HG02973 (cell line): Measurements from ENCODE around the gene GDF7.

Experiments
- ATAC-seq: cut with Tn5 transposase; IDR thresholded peaks from one replicate; pipeline ENCODE4 v1.9.1; 2021; ENCODE audit warnings: moderate library complexity; ENCODE audit not compliant: unreplicated experiment

Gene GDF7

DNA sequence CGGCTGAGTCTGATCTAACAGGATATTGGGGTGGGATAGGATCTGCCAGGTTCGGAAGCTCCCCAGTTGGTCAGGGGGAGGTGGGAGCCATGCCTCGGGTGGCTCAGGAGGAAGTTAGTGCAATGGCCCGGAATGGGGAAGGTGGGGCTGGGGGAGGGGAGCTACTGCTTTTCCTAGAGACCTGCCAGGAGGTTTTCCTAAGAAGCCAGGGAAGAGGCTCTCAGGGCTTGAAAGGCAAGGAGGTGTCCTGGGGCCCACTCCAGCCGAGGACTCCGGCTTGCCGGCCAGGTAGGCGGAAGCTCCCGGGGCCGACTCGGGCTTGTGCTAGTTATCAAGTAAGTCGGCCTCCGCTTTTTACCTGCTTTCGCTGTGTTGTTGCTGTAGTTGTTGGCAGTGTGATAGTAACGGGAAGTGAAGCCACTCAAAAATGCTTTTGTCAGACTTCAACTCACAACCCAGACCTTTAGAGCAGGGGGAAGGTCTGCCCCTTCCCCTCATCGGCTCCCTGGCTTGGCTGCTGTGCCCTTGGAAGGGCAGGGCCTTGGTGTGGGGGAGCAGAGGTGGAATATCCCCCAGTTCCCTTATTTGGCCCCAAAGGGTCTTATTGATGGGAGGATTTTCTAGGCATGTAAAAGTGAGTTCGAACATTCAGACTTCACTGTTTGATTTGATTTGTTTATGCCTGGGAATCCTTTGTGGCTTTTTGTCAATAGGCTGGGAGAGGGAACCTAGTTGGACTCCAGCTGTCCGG is 5.4 kb downstream of the GDF7 start:
- ATAC-seq, result no peak

DNA sequence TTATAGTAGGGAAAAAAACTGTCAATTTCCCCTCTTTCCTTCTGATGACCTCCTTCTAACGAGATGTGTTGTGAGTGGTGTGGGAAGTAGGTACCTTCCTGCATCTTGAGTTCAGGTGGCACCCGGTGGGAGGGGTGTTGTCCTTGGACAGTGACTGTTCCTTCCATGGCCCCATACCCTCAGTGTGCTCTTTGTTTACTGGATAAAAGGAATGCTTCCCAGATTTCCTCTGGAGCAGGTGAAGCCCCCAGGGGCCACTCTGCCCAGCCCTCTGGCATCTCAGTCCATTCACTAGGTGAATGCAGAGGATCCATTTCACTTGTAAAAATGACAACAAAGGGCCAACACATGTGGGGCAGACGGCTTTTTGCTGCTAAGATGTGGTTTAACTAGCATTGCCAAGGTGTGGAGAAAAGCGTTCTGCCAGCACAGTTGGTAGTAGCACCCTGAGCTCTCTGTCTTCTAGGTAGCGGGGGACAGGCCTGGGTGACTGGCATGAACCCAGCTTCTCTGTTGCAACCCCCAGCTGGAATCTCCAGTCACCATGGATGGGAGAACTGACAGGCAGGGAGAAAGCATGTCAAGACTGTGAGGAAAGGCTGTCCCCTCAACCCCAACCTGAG is 6.9 kb downstream of the GDF7 start:
- ATAC-seq, result no peak

DNA sequence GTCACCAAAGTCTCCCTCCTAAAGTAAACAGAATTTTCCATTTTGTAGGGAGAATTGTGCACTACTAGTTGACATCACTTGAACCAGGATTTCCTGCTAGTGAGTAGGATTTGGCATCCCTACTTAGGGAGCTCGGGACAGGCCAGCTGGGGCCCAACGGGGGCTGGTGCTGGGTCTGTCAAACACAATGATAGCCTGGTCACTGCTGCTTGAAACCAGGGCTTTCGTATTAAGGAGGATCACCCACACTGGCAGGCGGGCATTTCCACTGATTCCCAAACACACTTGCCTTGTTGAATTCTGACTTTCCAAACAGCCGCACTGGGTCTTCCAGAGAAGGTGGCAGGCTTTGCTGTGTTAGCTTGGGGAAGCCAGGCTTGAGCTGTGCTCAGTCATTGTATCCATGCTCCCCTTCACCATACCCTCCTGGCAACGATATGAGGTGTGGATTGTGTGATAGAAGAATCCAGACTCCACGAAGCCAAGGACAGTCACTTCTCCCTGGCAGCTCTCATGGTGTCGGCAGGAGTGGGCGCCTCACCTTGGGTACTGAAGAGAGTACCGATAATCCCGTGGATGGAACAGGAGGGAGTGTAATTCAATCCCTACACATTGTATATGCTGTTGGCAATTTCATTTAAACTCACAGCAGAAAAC is 7.5 kb downstream of the GDF7 start:
- no peak for ATAC-seq

DNA sequence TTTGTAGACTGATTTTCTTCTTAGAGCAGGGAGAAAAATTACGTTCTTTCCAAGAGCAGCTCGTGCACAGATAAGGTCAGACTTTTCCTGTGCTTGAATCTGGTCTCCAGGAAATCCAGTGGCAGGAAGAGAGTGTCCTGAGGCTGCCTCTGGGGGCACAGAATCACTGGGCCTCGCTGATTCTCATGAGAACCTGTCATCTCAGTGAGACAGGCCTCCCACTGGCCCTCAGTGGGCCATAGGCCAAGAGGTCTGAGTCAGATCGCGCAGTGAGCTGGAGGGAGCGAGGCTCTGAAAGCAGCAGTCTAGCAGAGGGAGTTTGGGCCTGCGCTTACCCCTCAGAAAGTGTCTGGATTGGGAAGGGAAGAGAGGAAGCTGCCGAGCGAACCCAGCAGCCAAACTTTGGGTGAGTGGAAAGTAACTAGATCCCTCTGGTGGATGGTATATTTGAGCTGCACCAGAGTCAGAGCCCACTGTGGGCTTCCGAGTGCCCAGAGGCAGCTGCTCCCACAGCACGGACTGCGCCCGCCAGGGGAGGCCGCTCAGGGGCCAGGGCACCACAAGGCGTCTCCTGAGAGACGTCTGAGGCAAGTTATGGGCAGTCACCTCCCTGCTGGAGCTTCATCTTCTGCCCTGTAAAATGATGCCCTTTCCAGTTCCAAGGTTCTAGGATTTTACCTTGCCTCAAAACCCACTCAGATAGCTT is 8.2 kb downstream of the GDF7 start:
- ATAC-seq, result no peak

DNA sequence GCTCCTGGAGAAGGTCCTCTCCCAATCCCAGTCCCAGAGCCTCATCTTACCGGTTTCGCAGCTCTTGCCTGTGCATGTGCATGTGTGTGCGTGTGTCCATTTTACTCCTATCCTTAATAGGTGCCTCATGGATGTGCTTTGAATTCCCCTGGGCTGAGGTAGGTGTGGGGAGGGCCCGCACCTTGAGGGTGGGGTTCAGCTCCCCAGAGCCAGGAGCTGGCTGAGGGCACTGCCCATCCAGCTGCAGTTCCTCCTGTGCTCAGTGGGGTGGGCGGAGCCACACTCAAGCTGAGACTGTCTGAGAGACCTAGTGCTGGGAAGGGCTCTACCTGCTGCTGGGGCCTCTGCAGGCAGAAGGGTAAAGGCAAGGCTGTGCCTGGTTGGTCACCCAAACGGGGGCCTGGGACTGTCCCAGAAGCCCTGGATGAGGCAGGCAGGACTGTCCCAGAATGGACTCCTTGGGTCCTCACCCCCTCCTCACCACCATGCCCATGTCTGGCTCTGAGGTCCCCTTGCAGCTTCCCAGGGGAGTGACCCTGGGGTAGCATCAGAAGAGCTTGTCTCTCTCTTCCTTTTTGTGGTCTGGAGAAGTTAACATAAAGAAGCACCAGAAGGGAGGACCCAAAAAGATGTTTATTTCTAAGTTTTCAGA is 8.9 kb downstream of the GDF7 start:
- no peak for ATAC-seq

DNA sequence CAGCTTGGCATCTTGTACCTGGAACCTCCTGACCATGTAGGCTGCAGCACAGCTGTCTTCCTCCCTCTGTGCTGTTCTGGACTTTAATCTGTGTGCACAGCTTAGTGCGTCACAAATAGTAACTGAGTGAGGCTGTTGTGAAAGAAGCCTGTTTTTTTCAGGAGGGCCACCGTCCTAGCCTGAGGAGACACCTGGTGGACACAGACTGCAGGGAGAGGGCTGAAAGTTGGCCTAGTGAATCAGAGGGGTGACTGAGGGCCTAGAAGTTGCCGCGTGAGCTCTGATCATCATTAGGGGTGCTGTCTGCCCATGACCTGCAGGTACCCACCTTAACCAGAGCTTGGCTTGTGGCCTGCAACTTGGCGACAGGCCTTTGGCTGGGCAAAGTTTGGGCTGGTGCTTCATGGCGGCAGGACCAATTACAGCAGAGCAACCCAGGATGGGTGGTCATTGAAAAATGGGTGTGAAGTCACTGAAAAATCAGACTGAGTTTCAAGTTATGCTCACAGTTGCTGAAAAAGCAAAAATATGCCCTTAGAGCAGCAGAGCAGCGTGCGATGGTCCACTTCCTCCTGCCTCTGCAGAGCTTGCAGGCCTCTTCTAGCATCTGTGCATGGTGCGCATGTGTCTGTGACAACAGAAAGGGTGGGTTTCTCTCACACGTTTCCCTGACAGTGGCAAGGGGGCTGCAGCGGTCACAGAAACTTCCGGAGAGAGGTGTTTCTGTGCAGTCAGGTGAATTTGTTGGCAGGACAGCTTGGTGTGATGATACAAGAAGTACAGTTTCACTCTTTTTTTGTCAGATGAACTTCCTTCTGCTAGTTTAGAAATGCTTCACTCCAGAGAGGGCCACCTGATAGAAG is 9.6 kb downstream of the GDF7 start:
- no peak for ATAC-seq

DNA sequence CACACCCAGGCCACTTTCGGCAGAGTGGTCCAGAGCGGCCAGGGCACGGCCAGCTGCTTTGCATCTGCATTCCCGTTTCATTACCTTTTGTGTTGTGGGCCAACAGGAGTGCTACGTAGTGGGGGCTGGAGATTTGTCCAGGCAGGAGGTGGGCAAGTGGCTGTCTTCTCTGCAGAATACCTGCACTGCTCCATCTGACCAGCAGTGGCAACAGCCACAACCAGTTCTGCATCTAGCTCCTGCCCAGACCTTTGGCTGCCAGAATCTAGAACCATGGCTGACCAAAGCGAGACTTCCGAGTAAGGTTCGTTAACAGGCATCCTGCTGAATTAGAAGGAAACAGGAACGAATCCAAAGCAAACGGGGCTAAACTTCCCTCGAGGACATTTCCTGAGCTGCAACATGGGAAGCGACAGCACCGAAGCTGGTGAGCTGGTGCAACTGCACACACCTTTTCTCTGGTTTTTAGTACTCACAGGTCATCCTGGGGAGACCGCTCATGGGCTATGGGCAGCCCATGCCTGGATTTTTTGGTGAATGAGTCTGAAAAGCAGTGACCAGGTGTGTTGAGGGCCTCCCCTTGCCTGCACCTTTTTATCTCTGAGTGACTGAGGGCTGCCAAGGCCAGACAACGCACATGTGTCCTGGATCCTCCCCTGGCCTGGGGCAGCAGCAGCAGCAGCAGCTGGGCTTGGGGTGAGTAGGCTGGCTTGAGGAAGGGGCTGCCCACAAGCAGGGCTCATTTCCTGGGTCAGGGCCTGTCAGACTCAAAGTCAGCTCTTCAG is 10.5 kb downstream of the GDF7 start:
- ATAC-seq, result no peak

DNA sequence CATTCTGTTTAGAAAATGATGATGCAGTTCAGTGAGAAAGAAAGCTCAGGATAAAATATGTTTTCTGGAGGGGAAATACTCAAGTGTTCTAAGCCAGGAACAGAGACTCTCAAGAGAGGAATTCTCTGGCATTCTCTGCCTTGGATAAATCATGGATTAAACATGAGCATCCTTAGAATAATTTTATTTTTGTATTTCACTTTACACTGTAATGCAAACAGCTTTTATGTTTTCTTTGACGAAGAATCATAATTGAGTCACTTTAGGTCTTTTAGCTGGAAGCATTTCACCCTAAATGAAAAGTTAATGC is 11.1 kb downstream of the GDF7 start:
- ATAC-seq, result no peak

DNA sequence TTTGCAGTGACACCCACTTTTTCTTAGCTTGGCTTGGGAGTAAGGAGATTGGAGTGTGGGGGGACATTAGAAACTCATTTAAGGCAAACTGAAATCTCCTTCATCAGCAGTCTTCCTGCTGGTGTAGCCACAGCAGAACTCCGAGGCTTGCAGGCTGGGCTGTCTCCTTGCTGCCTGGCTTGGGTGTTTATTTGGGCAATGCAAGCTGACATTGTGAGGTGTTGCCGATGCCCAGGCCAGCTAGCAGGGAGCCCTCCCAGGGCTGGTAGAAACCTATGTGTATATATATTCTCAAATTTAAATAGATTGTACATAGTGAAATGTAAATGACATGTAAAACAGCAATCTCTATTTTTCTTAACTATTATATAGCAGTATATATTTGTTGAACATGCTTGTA is 11.8 kb downstream of the GDF7 start:
- ATAC-seq, result no peak

DNA sequence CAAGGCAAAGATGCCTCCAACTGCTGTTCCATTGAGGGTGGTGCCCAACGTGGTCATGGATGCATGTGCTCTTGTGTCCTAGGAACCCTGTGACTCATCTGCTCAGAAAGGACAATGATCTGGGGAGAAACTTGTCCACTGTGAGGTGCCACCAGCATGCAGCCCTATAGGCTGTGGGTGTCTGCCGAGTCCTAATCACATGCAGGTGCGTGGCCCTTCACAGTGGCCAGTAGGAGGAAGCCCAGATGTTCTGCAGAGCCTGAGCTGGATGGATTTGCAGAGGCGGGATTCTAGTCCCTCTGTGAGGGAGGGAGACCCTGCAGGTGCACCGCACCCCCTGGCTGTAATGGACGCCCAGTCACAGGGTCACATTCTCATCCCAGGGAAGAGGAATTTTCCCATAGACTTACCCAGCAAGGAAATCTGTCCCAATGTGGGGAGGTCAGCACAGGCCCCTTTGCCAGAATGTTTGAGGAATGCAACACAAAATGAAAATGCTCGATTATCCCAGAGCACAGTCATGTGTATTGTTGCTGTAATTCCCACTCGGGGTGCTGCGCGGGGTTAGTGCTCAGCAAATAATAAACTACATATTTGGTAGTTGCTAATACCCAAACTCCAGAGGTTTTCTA is 13.9 kb downstream of the GDF7 start:
- no peak for ATAC-seq

DNA sequence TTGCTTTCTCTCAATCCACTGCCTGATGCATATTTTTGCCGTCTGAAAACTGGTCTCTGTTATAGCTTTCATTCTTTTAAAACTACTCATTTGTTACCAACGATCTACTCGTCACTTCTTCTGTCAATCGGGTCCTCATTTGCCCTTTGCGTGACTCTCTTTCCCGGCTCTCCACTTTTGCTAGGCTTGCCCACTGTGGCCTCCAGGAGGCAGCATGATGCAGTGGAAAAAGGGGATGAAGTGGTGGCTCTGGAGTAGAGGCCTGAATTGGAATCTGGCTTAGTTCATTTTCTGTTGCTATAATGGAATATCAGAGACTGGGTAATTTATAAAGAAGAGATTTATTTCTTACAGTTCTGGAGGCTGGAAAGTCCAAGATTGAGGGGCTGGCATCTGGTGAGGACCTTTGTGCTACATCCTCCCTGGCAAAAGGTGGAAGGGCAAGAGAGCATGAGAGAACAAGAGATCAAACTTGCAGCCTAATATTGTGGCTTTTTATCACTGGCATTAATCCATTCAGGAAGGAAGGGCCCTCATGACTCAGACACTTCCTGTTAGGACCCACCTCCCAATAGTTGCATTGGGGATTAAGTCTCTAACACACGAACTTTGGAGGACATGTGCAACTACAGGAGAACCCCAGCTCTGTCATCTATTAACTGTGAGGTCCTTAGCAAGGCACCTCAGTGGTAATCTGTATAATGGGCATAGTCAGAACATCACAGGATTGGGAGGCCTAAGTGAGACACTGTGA is 15.4 kb downstream of the GDF7 start:
- ATAC-seq, result no peak

DNA sequence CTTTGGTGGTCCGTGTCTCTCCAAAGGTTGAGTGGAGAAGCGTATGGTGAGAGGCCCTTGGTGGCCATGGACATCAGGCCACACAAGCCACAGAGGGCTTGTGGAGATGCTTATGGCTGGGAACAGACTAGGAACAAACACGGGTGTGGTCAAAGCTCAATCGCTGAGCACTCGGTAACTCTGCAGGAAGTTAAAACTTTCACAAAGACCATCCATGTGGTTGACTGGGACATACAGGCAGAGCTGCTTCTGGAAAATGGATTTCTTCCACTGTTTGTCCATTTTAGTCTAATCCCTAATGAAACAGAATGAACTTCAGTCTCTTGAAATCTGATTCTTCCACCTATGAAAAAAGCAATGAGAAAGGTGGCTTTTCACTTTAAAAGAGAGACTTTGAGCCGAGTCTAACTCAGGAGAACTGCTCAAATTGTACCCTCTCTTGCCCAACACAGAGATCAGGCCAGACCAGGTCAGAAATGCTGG is 17.7 kb downstream of the GDF7 start:
- ATAC-seq, result no peak

DNA sequence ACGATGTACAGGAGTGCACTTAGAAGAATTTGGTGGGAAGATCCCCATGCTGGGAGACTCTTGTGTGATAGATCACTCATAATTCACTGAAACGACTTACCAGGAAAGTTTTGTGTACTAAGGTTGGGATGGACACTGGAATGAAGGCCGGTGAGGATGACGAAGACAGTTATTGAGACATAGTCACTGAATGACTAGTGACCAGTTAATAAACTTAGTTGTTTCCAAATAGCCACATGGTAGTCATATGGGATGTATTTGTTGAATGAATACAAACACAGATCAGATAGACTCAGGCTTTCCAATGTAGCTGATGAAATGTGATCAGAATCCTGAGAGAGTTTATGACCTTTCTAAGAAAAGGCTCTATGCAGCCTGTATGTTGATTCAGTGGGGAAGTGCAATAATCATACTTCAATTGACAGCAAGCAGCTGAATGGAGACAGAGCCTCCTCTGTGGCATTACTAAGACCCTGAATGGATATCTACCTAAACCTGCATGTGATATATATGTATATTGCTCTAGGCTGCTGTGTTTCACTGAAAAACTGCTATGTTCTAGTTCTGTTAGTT is 20.4 kb downstream of the GDF7 start:
- ATAC-seq, result no peak

DNA sequence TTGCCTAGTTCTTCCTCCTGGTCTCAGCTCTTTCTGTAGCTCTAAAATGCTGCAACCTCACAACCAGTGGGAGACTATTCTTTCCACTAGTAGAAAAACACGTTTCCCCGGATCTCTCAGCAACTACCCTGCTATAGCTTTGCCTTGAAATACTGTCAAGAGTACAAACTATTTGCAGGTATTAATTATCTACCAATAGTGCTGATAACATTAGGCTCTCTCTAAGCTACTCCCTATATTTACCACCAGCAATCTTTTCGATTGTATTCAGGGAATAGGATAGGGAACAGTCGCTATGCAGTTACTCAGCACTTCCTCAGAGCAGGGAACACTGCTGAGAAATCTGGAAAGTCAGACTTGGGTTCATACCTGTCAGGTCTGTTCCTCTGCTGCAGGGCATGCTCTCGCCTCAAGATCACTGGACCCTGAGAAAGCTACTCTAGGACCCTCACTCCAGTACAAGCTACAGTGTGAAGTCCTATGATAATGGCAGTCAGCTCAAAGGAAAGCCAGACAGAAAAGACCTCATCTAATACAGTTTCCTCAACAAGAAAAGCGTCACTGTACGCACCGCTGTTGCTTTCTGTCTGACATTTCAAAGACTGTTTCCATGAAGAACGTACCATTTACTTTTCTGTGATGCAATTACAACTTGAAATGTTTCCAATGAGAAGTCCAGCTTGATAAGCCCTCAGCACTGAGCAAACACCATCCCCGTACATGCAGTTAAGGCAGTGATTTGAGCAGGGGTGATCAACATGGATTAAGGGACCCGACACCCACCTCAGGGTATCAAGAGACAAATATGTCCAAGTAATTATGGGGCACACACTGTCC is 22.7 kb downstream of the GDF7 start:
- no peak for ATAC-seq

DNA sequence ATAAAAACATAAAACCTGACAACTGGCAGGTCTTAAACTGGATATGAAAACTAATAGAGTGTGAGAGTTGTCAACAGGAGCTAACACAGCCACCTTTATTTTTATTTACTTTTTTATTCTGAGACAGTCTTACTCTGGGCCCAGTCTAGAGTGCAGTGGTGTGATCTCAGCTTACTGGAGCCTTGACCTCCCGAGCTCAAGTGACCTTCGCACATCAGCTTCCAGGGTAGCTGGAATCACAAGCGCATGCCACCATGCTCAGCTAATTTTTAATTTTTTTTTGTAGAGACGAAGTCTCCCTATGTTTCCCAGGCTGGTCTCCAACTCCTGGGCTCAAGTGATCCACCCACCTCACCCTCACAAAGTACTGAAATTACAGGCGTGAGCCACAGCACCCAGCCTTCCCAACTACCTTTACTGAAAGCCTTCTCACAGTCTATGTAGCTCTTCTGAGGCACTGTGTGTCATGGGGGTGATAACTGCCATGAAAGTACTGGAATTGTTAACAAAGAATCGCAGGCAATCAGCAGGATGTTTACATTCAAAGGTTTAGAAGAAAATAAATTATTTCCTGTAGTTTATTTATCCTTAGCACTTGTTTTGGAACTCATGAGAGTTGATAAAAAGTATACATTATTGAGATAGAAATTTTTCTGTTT is 24.3 kb downstream of the GDF7 start:
- no peak for ATAC-seq

DNA sequence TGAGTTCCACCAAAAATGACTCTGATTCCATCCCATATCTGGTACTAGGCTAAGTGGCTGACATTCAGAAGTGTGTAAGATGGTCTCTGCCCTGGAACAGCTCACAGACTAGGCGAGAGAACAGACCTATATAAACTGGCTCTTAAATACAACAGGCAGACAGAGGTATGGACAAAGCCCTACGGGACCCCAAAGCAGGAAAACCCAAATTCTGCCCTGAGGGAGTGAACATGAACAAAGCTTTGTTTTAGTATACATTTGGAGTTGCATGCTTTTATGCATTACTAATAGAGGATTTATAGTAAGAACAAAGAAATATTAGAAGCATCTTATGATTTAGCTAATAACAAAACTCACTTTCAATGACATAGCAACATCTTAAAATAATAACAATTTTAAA is 25.1 kb downstream of the GDF7 start:
- no peak for ATAC-seq

DNA sequence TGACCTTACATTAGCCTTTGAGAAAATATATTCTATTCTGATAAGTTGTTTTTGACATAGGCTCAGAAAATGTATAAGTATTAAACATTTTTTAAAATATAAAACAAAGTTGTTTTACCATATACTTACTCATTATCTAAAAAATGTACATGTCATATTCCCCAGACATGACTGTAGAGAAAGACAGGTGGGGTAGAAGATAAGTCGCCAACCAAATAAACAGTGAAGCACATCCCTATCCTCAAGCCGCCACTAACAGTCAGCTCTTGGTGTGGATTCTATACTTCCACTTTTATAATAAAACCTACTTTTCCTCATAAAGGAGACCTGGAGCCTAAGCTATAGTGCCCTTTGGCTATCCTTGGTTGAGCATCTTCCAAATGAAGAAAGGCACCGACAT is 26.4 kb downstream of the GDF7 start:
- no peak for ATAC-seq
